Neural cell (in vitro differentiated cells): ENCODE data around the gene FOXC2. TPM values are rescaled to one million over a fixed set of nuclear protein-coding genes. Genes with fewer than 3 reads are reported as not detected.

Experiments used
- H2AFZ ChIP-seq: fragments of 200-600, 300-800 bp; sonication (generic), shearing (Covaris generic); 2 replicates; pipeline ENCODE4 v1.6.0; 2014; ENCODE audit warnings: low read depth, mild to moderate bottlenecking, antibody characterized with exemption, low read length, moderate library complexity
- H3F3A ChIP-seq: fragments of 200-600 bp; shearing (Covaris generic); 2 replicates; pipeline ENCODE4 v1.6.1; 2016; ENCODE audit warnings: mild to moderate bottlenecking, moderate library complexity, mixed read lengths, antibody characterized with exemption, low read length; ENCODE audit not compliant: insufficient read depth, poor library complexity, severe bottlenecking
- H3K27ac ChIP-seq: fragments of 200-600, 300-800 bp; sonication (generic), shearing (Covaris generic); 2 replicates; pipeline ENCODE4 v1.5.1; 2014; ENCODE audit warnings: mild to moderate bottlenecking, low read length, moderate library complexity
- H3K27me3 ChIP-seq: fragments of 300-800, 200-600 bp; sonication (generic), shearing (Covaris generic); 2 replicates; pipeline ENCODE4 v1.6.0; 2014; ENCODE audit warnings: mild to moderate bottlenecking, low read depth, low read length, moderate library complexity; ENCODE audit not compliant: insufficient read depth
- H3K36me3 ChIP-seq: fragments of 300-800, 200-600 bp; sonication (generic), shearing (Covaris generic); 2 replicates; pipeline ENCODE4 v1.5.1; 2014; ENCODE audit warnings: mild to moderate bottlenecking, antibody characterized with exemption, low read length, moderate library complexity; ENCODE audit not compliant: insufficient read depth
- H3K4me2 ChIP-seq: fragments of 300-800, 200-600 bp; sonication (generic), shearing (Covaris generic); 2 replicates; pipeline ENCODE4 v1.6.0; 2014; ENCODE audit warnings: mild to moderate bottlenecking, low read length
- H3K4me3 ChIP-seq: fragments of 300-800, 200-600 bp; sonication (generic), shearing (Covaris generic); 2 replicates; pipeline ENCODE4 v1.5.1; 2014; ENCODE audit warnings: mild to moderate bottlenecking, low read length, moderate library complexity
- H3K79me2 ChIP-seq: fragments of 200-600 bp; shearing (Covaris generic); replicated peaks from 2 replicates; pipeline ENCODE4 v1.6.0; 2014; ENCODE audit warnings: mild to moderate bottlenecking, low read length, moderate library complexity; ENCODE audit not compliant: insufficient read depth
- H3K9ac ChIP-seq: fragments of 300-800, 200-600 bp; sonication (generic), shearing (Covaris generic); 2 replicates; pipeline ENCODE4 v1.6.1; 2016; ENCODE audit warnings: mild to moderate bottlenecking, low read length, mixed read lengths
- H3K9me2 ChIP-seq: fragments of 200-600 bp; shearing (Covaris generic); 2 replicates; pipeline ENCODE4 v1.6.1; 2016; ENCODE audit warnings: mild to moderate bottlenecking, low read length, mixed read lengths; ENCODE audit not compliant: insufficient read depth
- H3K9me3 ChIP-seq: fragments of 200-600, 300-800 bp; sonication (generic), shearing (Covaris generic); 2 replicates; pipeline ENCODE4 v1.6.1; 2016; ENCODE audit warnings: mild to moderate bottlenecking, mixed run types, low read length, moderate library complexity, mixed read lengths
- H4K20me1 ChIP-seq: fragments of 200-600 bp; shearing (Covaris generic); 2 replicates; pipeline ENCODE4 v1.6.1; 2016; ENCODE audit warnings: mild to moderate bottlenecking, mixed run types; ENCODE audit not compliant: insufficient read depth
- EP300 ChIP-seq: fragments of 450-650 bp; conservative IDR thresholded peaks from 2 replicates; pipeline ENCODE4 v1.6.1; 2014; ENCODE audit warnings: antibody characterized with exemption, mild to moderate bottlenecking, moderate library complexity; ENCODE audit not compliant: poor library complexity, severe bottlenecking
- EZH2 ChIP-seq: fragments of 200-600, 300-800 bp; shearing (Covaris generic), sonication (generic); IDR thresholded peaks from 2 replicates; pipeline ENCODE4 v1.6.1; 2014; ENCODE audit warnings: antibody characterized with exemption, low read length, borderline replicate concordance, mild to moderate bottlenecking; ENCODE audit not compliant: insufficient read depth, poor library complexity, severe bottlenecking
- MXI1 ChIP-seq: fragments of 450-650 bp; conservative IDR thresholded peaks from 2 replicates; pipeline ENCODE4 v1.6.1; 2014; ENCODE audit warnings: antibody characterized with exemption, mild to moderate bottlenecking; ENCODE audit not compliant: poor library complexity, severe bottlenecking
- POLR2AphosphoS5 ChIP-seq: IDR thresholded peaks from 2 replicates; pipeline ENCODE4 v1.6.1; 2012
- RAD21 ChIP-seq: fragments of 450-650 bp; conservative IDR thresholded peaks from 2 replicates; pipeline ENCODE4 v1.6.1; 2014; ENCODE audit warnings: antibody characterized with exemption, mild to moderate bottlenecking, moderate library complexity
- REST ChIP-seq: IDR thresholded peaks from 2 replicates; pipeline ENCODE4 v1.6.1; 2012; ENCODE audit warnings: borderline replicate concordance
- SMC3 ChIP-seq: fragments of 450-650 bp; conservative IDR thresholded peaks from 2 replicates; pipeline ENCODE4 v1.6.1; 2014; ENCODE audit warnings: antibody characterized with exemption, mild to moderate bottlenecking, moderate library complexity; ENCODE audit not compliant: poor library complexity
- TAF1 ChIP-seq: IDR thresholded peaks from 2 replicates; pipeline ENCODE4 v1.6.1; 2012; ENCODE audit warnings: low read depth
- polyA plus RNA-seq: library from polyadenylated mRNA; depleted of rRNA; stranded (reverse); fragments of >200 nt; gene quantifications from 2 replicates; pipeline ENCODE4 v1.2.3, GENCODE V29; 2014
- TF ChIP-seq, protein P1 (sequence below): fragments of 450-650 bp; IDR thresholded peaks from 2 replicates; pipeline ENCODE4 v1.5.1; 2014; ENCODE audit warnings: antibody characterized with exemption, mild to moderate bottlenecking, moderate library complexity; ENCODE audit not compliant: poor library complexity, severe bottlenecking

FOXC2 gene
- polyA plus RNA-seq, 1 donor from 2014 or later = not detected

DNA sequence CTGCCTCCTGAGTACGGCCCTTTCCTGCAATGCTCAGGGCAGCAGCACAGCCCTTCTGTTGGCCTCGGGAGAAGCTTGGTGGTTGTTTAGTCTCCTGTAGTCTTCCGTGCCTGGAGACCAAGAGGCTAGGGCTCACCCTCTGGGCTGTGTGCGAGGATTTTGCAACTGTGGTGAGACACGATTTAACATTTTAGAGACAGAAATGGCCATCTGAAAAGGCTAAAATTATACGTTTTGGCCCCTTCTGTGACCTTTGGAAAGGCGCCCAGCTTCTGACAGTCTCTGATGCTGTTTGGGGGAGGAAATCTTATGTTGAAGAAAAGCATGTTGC lies 44.9 kb downstream of the FOXC2 start:
- H3K36me3 ChIP-seq = no peaks in the 10 kb centered on the region
- H3K4me3 ChIP-seq = no peak overlapping the region
- no peaks in the 10 kb centered on the region for H3K9me3 ChIP-seq
- H3K27me3 ChIP-seq = no peaks in the 10 kb centered on the region
- H3K9ac ChIP-seq = no peak overlapping the region
- no peaks in the 10 kb centered on the region for H3K9me2 ChIP-seq
- H3F3A ChIP-seq = no peaks in the 10 kb centered on the region
- no peaks in the 10 kb centered on the region for H3K79me2 ChIP-seq
- no peak overlapping the region for H3K27ac ChIP-seq
- H2AFZ ChIP-seq = no peak overlapping the region
- no peak overlapping the region for H3K4me2 ChIP-seq
- H4K20me1 ChIP-seq = no peaks in the 10 kb centered on the region
- TF ChIP-seq SMC3 = no peak
- TF ChIP-seq EZH2 = no peak
- TF ChIP-seq RAD21 = no peak
- no peak for TF ChIP-seq EP300
- no peak for TF ChIP-seq POLR2AphosphoS5
- no peak for TF ChIP-seq MXI1
- TF ChIP-seq, protein P1, sequence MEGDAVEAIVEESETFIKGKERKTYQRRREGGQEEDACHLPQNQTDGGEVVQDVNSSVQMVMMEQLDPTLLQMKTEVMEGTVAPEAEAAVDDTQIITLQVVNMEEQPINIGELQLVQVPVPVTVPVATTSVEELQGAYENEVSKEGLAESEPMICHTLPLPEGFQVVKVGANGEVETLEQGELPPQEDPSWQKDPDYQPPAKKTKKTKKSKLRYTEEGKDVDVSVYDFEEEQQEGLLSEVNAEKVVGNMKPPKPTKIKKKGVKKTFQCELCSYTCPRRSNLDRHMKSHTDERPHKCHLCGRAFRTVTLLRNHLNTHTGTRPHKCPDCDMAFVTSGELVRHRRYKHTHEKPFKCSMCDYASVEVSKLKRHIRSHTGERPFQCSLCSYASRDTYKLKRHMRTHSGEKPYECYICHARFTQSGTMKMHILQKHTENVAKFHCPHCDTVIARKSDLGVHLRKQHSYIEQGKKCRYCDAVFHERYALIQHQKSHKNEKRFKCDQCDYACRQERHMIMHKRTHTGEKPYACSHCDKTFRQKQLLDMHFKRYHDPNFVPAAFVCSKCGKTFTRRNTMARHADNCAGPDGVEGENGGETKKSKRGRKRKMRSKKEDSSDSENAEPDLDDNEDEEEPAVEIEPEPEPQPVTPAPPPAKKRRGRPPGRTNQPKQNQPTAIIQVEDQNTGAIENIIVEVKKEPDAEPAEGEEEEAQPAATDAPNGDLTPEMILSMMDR = no peak
- no peak for TF ChIP-seq REST
- TF ChIP-seq TAF1 = no peak

GRCh38 chr16:86611941-86612340 lies 45.3 kb downstream of the FOXC2 start:
- H3K27ac ChIP-seq = no peak overlapping the region
- no peaks in the 10 kb centered on the region for H3K79me2 ChIP-seq
- H3K27me3 ChIP-seq = no peaks in the 10 kb centered on the region
- no peak overlapping the region for H3K9ac ChIP-seq
- no peak overlapping the region for H3K4me3 ChIP-seq
- TF ChIP-seq MXI1 (no peak), EZH2 (no peak), TAF1 (no peak), POLR2AphosphoS5 (no peak), SMC3 (no peak), RAD21 (no peak), EP300 (no peak), REST (no peak)
- TF ChIP-seq, protein P1 = no peak
- H4K20me1 ChIP-seq = no peaks in the 10 kb centered on the region
- no peaks in the 10 kb centered on the region for H3F3A ChIP-seq
- H3K9me3 ChIP-seq = no peaks in the 10 kb centered on the region
- H3K36me3 ChIP-seq = no peaks in the 10 kb centered on the region
- H2AFZ ChIP-seq = no peak overlapping the region
- H3K4me2 ChIP-seq = no peak overlapping the region
- no peaks in the 10 kb centered on the region for H3K9me2 ChIP-seq
